ENCODE results near the gene IKZF1. TPM values are rescaled to one million over a fixed set of nuclear protein-coding genes. Genes with fewer than 3 reads are reported as not detected.

IKZF1 gene
- polyA plus RNA-seq, 2 of the 4 experiments (the other 2 are of a cell fraction): not detected

GRCh38 chr7:50431316-50431715, 126.8 kb downstream of the IKZF1 start:
- 82% methylated on average over 2 of the region's 2 CpGs for WGBS (ENCODE audit: missing lambda C conversion rate)
- no peaks in the 10 kb centered on the region for H3K9me3 ChIP-seq
- CTCF ChIA-PET: interaction anchor here (1.2 to 2.6 kb wide), 2 partner anchors 13 to 710 kb away, joined by 3 to 8 read pairs; no protein-coding TSS in a partner anchor
- DNase-seq (ENCODE audit: low read depth in 1 of 2, low spot score in 1 of 2) (no peak), ATAC-seq (no peak), FAIRE-seq (no peak)
- POLR2A ChIA-PET: no interaction called here
- no peak for TF ChIP-seq HMGXB4 (CRISPR knock-in tag; IDR thresholded peaks at IDR 0.05; ENCODE audit: borderline replicate concordance)
- TF ChIP-seq SMC3 (IDR thresholded peaks at IDR 0.05): no peak
- TF ChIP-seq KDM1A (IDR thresholded peaks at IDR 0.05; ENCODE audit: low read depth): no peak
- TF ChIP-seq ZC3H11A (IDR thresholded peaks at IDR 0.05): no peak
- H3K4me1 ChIP-seq: peaks cover 6% of the 10 kb centered on the region
- H3K4me2 ChIP-seq: no peak overlapping the region
- no peak overlapping the region for H3K4me3 ChIP-seq
- H3K27ac ChIP-seq: no peak overlapping the region

GRCh38 chr7:50431722-50432305, 127.3 kb downstream of the IKZF1 start:
- ChIA-PET POLR2A (no interaction called here), CTCF (interaction anchor here (1.2 to 2.6 kb wide), 2 partner anchors 14 to 709 kb away, joined by 3 to 8 read pairs; no protein-coding TSS in a partner anchor)
- Histone ChIP-seq H3K4me1 (peaks cover 11% of the 10 kb centered on the region), H3K27ac (no peak overlapping the region), H3K4me2 (no peak overlapping the region), H3K4me3 (no peak overlapping the region), H3K9me3 (no peaks in the 10 kb centered on the region)
- no peak for DNase-seq (ENCODE audit: low read depth in 1 of 2, low spot score in 1 of 2)
- no peak for FAIRE-seq
- 50% methylated on average over 4 of the region's 4 CpGs for WGBS (ENCODE audit: missing lambda C conversion rate)
- TF ChIP-seq CBX8 (IDR thresholded peaks at IDR 0.05): no peak
- no peak for TF ChIP-seq GATA3 (IDR thresholded peaks at IDR 0.05; ENCODE audit: borderline replicate concordance)
- no peak for TF ChIP-seq HOXA7 (CRISPR knock-in tag; IDR thresholded peaks at IDR 0.05)
- TF ChIP-seq MAZ (IDR thresholded peaks at IDR 0.05; ENCODE audit: borderline replicate concordance, low read depth, low read length): no peak
- no peak for TF ChIP-seq TFCP2L1 (CRISPR knock-in tag; IDR thresholded peaks at IDR 0.05)
- TF ChIP-seq ZC3H11A (IDR thresholded peaks at IDR 0.05): no peak
- no peak for TF ChIP-seq JUN (IDR thresholded peaks at IDR 0.05)
- no peak for TF ChIP-seq PHF8 (IDR thresholded peaks at IDR 0.05; ENCODE audit: borderline replicate concordance, low read depth)
- TF ChIP-seq REST (IDR thresholded peaks at IDR 0.05): no peak
- TF ChIP-seq, protein P1, sequence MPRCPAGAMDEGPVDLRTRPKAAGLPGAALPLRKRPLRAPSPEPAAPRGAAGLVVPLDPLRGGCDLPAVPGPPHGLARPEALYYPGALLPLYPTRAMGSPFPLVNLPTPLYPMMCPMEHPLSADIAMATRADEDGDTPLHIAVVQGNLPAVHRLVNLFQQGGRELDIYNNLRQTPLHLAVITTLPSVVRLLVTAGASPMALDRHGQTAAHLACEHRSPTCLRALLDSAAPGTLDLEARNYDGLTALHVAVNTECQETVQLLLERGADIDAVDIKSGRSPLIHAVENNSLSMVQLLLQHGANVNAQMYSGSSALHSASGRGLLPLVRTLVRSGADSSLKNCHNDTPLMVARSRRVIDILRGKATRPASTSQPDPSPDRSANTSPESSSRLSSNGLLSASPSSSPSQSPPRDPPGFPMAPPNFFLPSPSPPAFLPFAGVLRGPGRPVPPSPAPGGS (IDR thresholded peaks at IDR 0.05): no peak
- no peak for TF ChIP-seq BHLHE40 (IDR thresholded peaks at IDR 0.05; ENCODE audit: low read depth, low read length)
- TF ChIP-seq FOSB (CRISPR knock-in tag; IDR thresholded peaks at IDR 0.05): no peak
- no peak for TF ChIP-seq KDM1A (IDR thresholded peaks at IDR 0.05; ENCODE audit: low read depth)
- TF ChIP-seq HOXB13 (CRISPR knock-in tag; IDR thresholded peaks at IDR 0.05; ENCODE audit: low read depth): no peak
- TF ChIP-seq ESRRA (IDR thresholded peaks at IDR 0.05; ENCODE audit: borderline replicate concordance, low read length): no peak
- TF ChIP-seq SREBF2 (IDR thresholded peaks at IDR 0.05): no peak
- TF ChIP-seq RFX5 (IDR thresholded peaks at IDR 0.05): no peak
- no peak for TF ChIP-seq MYC (IDR thresholded peaks at IDR 0.05; ENCODE audit: borderline replicate concordance, low read length)
- TF ChIP-seq ELK1 (IDR thresholded peaks at IDR 0.05; ENCODE audit: low read depth, low read length): no peak
- no peak for ATAC-seq
